ENCODE data around the gene RHBDF2.

The RHBDF2 gene

DNA sequence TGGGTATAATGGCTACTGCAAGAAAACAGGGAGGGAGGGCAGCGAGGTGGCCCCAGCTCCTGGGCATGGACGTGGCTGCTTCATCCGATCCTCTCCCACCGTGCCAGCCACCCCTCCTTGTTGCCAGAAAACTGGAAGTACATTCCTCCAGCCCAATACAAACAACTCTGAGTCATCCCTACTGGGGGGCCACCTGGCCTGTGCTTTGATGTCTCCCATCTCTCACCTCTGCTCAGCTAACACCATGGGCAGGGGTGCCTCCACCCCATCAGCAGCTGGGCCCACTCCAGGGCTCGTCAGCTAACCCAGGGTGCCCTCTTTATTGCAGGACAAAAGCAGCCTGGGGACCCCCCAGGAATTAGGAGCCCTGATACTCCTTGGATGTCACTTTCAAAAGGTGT is 2.0 kb downstream of the RHBDF2 start:
- no peak for DNase-seq

DNA sequence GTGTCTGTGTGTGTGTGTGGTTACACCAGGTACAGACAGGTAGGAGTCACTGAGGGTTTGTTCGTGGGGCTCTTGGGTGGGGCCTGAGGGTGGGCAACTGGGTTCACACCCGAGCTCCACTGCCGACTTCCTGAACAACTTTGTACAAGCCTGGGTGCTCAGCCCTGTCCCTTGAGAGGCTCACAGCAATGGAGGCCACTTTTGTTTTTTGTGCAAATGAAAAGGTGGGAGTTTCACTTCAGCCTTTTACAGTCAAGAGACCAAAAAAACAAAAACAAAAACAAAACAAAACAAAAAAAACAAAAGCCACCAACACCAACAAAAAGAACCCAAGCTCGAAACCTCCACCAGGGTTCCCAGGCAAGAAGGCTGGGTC is 2.4 kb downstream of the RHBDF2 start:
- no peak for DNase-seq

- no peak for DNase-seq
Measured at GRCh38 chr17:76497979-76498875, 3.0 kb downstream of the RHBDF2 start.

- no peak for DNase-seq
Measured at GRCh38 chr17:76497699-76497978, 3.6 kb downstream of the RHBDF2 start.

GRCh38 chr17:76496464-76496863 is 4.8 kb downstream of the RHBDF2 start:
- no peak for DNase-seq

DNA sequence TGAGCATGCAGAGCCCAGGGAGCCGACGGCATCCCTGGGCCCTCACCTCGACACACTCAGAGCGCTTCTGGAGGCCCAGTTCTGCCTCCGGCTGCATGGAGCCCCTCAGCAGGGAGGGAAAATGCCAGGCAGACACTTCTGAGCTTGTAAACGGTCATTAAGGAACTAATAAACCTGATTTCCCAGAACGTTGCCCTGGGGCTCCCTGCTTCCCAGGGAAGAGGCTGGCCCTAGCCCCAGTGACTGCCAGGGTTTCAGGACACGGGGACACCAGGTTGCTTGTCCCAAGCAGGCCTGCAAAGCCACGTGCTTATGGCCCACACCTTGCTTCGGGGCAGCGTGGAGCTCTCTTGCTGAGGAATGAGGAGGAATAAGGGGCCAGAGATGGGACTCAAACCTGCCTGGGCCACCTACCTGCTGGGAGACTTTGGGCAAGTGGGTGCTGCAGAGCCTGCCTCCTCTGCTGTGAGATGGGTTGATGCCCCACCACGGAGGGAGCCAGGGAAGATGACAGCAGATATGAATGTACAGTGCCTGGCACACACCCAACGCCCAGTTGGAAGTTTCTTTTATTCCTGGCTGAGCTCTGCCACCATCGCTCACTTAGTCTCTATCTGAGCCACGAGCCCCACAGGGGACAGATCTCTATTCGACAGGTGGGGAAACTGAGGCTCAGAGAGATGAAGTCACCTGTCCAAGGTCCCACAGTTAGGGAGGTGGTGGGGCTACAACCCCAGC is 5.4 kb downstream of the RHBDF2 start:
- DNase-seq: no peak

GRCh38 chr17:76493505-76494167 is 7.6 kb downstream of the RHBDF2 start:
- DNase-seq: no peak

DNA sequence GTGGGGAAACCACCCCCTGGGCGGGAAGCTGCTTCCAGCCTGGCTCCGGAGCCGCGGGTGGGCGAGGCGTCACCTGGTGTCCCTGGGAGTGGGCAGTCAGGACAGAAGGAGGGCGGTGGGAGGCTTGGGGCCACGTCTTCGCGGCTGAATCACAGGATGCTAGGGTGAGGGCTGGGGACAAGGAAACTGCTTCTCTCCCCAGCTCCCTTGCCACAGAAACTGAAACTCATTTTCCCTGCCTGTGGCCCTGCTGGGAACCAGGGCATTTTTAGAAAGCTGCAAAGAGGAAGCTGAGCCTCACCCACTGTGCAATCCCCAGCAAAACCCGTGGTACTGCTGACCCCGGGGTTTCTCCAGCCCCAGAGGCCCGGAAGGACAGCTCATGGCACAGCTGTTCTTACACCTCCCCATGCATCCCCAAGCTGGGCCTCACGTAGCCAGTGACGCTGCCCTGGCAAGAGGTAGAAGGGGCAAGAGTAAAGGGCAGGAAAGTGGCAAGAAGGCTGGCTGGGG is 8.2 kb downstream of the RHBDF2 start:
- peak; percentile 73 for DNase-seq

DNA sequence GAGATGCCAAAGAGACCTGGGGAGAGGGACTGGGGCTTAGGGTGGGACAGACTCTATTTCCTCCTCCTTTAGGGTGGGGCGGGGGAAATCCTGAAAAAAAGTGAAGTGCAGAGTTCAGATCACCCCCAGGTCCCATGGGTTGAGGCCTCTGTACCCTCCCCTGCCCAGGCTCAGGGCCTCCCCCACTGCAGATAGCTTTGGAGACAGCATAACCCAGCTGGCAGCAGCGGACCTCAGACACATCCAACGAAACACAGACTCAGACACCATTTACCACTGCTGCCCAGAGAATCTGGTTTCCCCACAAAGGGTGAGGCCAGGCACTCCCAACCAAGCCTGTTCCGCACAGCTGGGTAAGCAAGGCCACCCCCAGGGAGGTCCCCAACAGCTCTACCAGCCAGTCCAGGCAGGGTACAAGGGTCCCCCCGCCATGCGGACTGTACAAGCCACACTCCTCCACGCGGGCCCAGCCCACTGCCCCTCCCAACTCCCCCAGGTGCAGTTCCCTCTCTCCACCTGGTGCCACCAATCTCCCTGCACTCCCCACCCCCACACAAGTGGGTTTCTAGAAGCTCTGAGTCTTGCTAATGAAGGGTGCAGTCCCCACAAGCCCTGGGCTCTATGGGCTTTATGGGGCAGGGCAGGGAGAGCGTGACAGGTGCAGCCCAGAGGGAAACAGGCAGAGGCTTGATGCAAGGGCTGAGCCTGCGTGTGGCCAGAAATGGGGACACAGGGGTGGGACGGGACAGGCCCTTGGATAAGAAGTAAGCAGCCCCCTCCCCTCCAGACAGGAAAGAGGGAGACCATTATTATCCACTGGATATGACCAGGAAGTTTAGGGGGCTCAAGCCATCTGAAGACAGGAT is 8.9 kb downstream of the RHBDF2 start:
- no peak for DNase-seq

GRCh38 chr17:76491271-76492122 is 9.7 kb downstream of the RHBDF2 start:
- DNase-seq: no peak

DNA sequence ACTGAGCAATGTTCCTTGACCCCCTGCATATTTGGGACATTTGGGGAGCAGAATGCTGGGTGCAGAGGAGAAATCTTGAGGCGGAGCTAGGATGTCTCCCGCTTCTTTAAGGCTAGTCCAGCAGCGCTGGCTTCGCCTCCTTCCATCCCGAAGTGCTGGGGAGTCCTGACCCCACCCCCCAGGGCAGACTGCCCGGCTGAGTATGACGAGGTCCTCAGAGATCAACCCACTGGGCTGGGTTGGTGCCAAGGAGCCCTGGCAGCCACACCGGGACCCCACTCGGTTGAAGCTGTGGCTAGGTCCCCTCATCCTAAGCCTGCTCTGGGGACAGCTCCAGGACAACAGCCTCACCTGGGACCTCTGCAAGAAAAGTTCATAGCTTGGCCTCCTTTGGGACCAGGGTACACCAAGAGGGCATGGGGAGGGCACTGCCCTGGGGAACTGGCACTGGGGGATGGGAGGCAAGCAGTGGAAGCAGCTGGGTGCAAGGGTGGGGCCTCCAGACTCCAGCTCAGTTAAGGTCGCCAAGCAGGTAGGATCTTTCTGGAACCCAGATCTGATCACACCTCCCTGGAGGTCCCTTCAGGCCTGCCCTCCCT is 11.0 kb downstream of the RHBDF2 start:
- DNase-seq: no peak

DNA sequence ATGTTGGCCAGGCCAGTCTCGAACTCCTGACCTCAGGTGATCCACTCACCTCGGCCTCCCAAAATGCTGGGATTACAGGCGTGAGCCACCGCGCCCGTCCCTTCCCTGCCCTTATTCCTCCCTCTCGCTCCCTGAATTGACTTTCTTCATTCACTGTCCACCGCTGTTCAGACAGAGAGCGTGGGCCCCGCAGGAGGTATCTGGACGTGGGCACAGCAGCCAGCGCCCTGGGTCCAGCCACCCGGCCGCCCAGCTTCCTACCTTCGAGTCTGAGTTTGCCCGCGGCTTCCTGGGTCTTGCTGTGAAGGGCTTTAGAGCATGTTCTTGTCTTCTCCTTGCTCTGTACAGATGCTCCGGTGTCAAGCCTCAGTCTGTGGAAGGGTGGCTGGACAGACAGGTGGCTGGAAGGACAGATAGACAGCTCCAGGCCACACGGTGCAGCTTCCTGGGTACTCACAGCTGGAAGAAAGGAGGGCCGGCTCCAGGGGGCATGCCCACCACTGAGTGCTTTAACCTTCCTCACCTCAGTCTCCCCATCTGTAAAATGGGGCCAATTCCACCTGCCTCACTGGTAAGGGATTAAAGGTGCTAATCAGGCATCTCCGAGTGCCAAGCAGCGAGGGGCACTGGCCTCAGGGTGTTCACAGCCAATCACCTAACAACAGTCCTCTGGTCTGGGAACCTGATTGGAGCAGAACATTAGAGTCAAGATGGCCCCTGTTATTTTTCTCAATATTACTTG is 13.6 kb downstream of the RHBDF2 start:
- no peak for DNase-seq

DNA sequence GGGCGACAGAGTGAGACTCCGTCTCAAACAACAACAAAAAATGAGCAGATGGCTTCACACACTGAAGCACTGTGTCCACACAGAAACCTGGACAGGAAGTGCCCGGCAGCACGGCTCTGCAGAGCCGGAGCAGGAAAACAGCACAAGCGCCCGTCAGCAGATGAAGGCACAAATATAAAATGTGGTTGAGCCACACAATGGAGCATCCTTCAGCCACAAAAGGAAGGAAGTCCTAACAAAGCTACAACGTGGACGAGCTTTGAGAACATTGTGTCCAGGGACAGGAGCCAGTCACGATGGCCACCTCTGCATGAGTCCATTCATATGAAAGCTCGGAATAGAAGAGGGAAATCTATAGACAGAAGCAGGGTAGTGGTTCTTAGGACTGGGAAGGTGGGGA is 15.7 kb downstream of the RHBDF2 start:
- no peak for DNase-seq

DNA sequence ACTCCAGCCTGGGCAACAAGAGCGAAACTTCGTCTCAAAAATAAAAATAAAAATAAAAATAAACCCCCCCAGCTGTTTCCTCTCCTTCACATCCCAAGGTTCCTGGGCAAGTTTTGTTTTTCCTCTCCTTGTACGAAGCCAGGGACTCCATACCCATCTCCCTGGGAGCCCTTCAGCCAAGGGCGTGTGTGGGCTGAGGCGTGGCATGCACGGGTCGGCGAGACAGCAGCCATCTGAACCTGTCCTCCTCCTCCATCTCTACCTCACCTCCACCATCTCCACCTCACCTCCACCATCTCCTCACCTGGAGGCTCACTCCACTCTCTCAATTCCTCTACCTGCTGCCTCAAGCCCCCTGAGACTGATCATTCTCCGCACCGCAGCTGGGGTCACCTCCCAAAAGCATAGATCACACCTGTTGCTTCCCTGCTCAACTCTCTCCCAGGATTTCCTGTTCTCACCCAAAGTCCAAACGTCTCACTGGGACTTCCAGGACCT is 16.9 kb downstream of the RHBDF2 start:
- DNase-seq: no peak

DNA sequence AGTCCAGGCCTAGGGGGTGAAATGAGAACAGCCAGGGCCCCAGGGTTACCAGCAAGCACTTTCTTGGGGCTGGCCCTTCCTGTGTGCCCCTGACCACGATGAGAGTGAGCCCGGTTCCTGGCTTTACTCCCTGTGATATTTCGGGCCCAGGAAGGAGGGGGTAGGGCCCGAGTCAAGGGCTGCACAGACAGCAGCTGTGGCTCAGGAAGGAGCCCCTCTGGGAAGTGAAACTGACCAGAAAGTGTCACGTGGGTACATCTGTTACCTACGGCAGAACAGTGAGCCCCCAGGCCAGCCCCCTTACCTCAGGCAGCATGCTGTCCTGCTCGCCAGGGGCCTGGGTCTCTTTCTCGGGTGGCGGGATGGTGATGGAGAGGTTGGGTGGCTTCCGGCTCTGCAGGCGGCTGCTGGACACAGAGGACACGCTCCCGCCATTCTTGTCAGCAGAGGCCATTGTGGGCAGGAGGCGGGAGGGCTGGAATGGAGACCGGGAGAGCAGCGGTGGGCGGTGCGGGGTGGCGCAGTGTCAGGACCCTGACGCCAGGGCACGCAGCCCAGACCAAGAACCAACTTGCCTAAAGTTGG is 20.1 kb downstream of the RHBDF2 start:
- DNase-seq: no peak

- no peak for DNase-seq
Measured at GRCh38 chr17:76480632-76481031, 20.6 kb downstream of the RHBDF2 start.

DNA sequence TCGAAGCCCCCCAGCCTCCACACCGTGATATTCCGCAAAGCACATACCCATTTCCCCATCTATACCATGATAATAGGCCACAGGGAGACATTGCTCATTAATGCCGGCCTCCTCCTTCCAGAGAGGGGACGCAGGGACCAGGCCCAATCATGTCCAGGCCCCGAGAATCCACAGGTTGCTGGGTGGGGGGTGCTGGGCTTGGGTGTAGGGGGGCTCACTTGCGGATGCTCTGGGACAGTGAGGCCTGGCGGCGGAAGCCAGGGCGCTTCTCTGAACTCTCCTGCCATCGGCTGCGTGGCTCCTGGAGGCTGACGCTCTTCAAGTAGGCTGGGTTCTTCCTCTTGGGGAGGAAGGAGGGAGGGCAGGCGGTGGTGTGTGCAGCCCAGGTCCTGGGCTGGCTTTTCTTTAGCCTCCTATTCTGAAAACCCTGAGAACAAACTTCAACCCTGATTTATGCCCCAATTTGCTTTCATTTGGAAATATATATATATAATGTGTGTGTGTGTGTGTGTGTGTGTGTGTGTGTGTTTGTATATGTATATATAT is 21.6 kb downstream of the RHBDF2 start:
- no peak for DNase-seq

DNA sequence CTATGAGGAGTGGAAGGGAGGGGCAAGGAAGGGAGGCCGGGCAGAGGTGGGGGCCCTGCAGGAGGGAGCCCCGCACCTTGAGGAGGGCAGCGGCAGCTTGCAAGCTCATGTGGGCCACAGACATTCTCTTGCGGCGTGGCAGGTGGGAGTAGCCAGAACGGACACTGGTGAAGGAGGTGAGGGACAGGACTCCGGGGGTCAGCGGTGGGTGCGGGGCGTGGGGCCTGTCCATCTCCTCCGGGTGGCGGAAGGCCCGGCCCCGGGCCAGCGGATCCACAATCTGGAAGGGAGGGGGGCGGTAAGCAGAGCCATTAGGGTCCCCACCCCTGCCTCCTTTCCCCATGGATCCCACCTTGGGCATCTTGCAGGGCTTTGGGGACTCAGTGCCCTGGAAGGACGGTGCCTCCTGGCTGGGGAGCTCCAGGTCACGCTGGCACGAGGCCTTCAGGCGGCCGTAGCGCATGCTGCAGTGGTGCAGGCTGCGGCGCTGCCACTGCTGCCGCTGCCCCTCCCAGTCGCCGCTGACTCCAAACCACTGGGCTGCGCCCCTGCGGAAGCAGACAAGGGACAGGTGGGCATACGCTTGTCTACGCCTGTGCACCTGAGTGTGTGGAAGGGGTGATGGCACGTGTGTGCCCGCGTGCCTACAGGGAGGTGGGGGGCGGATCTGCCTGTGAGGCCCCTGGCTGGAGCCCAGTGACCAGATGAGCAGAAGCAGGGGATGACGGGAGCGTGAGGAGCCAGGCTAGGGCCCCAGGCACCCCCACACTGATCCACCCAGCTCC is 22.3 kb downstream of the RHBDF2 start:
- DNase-seq: no peak

GRCh38 chr17:76478097-76478496 is 23.1 kb downstream of the RHBDF2 start:
- no peak for DNase-seq

Measured in activated CD4-positive, alpha-beta T cell treated with anti-CD3 and anti-CD28 coated beads, Interleukin-2, amount 50 U/mL, for 16 hours (primary cell).